ENCODE measurements around the gene GIPC2.

GIPC2 gene

DNA sequence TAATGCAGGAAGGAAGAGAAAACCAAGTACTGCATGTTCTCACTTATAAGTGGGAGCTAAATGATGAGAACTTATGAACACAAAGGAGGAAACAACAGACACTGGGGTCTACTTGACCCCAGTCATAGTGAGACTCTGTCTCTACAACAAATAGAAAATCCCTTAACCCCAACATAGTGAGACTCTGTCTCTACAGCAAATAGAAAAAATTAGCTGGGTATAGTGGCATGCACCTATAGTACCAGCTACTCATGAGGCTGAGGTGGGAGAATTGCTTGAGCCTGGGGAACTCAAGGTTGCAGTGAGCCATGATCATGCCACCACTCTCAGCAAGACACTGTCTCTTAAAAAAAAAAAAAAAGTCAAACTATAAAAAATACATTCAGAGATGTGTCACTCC lies 42.7 kb downstream of the GIPC2 start:
- Histone ChIP-seq H3K36me3 (no peaks in the 10 kb centered on the region), H3K4me3 (ENCODE audit: low read depth, low read length) (no peak overlapping the region), H3K27me3 (ENCODE audit: insufficient read depth, low read depth, severe bottlenecking) (no peaks in the 10 kb centered on the region), H3K9me3 (ENCODE audit: severe bottlenecking) (no peaks in the 10 kb centered on the region), H3K27ac (no peak overlapping the region)
- TF ChIP-seq, protein P1, sequence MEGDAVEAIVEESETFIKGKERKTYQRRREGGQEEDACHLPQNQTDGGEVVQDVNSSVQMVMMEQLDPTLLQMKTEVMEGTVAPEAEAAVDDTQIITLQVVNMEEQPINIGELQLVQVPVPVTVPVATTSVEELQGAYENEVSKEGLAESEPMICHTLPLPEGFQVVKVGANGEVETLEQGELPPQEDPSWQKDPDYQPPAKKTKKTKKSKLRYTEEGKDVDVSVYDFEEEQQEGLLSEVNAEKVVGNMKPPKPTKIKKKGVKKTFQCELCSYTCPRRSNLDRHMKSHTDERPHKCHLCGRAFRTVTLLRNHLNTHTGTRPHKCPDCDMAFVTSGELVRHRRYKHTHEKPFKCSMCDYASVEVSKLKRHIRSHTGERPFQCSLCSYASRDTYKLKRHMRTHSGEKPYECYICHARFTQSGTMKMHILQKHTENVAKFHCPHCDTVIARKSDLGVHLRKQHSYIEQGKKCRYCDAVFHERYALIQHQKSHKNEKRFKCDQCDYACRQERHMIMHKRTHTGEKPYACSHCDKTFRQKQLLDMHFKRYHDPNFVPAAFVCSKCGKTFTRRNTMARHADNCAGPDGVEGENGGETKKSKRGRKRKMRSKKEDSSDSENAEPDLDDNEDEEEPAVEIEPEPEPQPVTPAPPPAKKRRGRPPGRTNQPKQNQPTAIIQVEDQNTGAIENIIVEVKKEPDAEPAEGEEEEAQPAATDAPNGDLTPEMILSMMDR (IDR thresholded peaks at IDR 0.05; ENCODE audit: low read depth, low read length): no peak
- no peak for DNase-seq

GRCh38 chr1:78089010-78089409 lies 43.2 kb downstream of the GIPC2 start:
- TF ChIP-seq, protein P1 (IDR thresholded peaks at IDR 0.05; ENCODE audit: low read depth, low read length): no peak
- H3K36me3 ChIP-seq: no peaks in the 10 kb centered on the region
- H3K9me3 ChIP-seq (ENCODE audit: severe bottlenecking): no peaks in the 10 kb centered on the region
- H3K27ac ChIP-seq: no peak overlapping the region
- H3K4me3 ChIP-seq (ENCODE audit: low read depth, low read length): no peak overlapping the region
- no peaks in the 10 kb centered on the region for H3K27me3 ChIP-seq (ENCODE audit: insufficient read depth, low read depth, severe bottlenecking)
- no peak for DNase-seq

DNA sequence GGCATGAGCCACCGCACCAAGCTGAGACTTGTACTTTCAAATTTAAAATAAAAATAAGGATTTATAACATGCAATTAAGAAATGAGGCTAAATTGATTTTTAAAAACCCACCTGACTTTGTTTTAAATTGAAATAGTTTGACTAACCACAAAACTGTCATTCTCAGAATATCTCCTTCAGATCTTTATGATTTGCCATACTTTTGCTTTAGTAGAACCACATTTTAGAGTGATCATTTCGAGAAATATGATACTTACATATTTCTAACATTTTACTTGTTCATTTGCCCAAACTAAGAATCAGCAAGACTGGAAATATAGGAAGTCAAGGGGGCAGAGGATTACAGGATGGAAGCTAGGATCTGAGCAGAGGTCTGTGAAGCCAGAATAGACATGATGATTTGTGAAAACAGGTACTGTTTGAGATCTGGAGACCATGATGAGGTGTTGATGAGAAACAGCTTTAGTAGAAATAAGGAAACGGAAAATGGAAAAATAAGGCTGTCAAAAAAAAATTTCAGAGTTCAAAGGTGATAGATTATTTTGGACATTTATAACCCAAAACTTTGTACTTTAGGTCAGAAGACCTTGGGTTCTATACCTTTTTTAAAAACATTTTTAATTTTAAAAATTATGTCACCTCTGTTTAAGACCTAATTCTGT lies 44.8 kb downstream of the GIPC2 start:
- Histone ChIP-seq H3K36me3 (no peaks in the 10 kb centered on the region), H3K27me3 (ENCODE audit: insufficient read depth, low read depth, severe bottlenecking) (no peaks in the 10 kb centered on the region), H3K27ac (no peak overlapping the region), H3K9me3 (ENCODE audit: severe bottlenecking) (no peaks in the 10 kb centered on the region), H3K4me3 (ENCODE audit: low read depth, low read length) (no peak overlapping the region)
- TF ChIP-seq, protein P1 (IDR thresholded peaks at IDR 0.05; ENCODE audit: low read depth, low read length): no peak
- DNase-seq: no peak

DNA sequence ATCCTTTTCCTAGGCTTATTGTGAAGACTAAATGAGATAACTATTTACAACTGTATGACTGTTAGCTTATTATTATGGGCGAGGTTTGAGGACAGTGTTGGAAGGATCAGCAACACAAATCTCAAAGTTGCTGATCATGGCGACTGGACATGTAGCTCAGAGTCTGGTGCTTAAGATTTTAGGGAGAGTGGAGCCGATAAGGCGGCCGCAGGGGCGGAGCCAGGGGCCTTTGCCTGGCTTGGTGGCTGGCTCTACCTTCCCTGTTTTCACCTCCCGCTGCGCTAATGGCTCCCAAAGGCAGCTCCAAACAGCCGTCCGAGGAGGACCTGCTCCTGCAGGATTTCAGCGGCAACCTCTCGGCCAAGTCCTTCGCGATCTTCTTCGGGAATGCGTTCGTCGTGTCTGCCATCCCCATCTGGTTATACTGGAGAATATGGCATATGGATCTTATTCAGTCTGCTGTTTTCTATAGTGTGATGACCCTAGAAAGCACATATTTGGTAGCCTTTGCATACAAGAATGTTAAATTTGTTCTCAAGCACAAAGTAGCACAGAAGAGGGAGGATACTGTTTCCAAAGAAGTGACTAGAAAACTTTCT lies 45.5 kb downstream of the GIPC2 start:
- TF ChIP-seq, protein P1 (IDR thresholded peaks at IDR 0.05; ENCODE audit: low read depth, low read length): no peak
- Histone ChIP-seq H3K9me3 (ENCODE audit: severe bottlenecking) (no peaks in the 10 kb centered on the region), H3K27ac (no peak overlapping the region), H3K36me3 (no peaks in the 10 kb centered on the region), H3K4me3 (ENCODE audit: low read depth, low read length) (no peak overlapping the region), H3K27me3 (ENCODE audit: insufficient read depth, low read depth, severe bottlenecking) (no peaks in the 10 kb centered on the region)
- DNase-seq: no peak

DNA sequence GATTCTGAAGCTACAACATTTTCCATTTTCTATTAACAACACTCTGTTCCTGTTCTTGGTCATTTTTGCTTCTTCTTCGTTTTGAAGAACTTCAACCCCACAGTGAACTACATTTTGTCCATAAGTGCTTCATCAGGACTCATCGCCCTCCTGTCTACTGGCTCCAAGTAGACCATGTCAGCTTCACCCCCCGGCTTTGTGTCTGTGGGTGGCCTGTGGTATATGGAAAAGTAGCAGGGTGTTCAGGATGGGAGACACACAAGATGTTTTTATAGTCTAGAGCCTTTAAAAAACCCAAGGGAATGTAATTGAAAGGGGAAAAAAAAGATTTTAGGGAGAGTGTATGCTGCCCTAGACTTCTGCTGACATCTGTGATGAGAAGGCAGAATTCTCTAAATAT lies 46.1 kb downstream of the GIPC2 start:
- no peak for DNase-seq
- no peak overlapping the region for H3K27ac ChIP-seq

More for the DNA sequence above, 46.1 kb downstream of the GIPC2 start:
- H3K4me3 ChIP-seq (ENCODE audit: low read depth, low read length): no peak overlapping the region
- H3K36me3 ChIP-seq: no peaks in the 10 kb centered on the region
- no peaks in the 10 kb centered on the region for H3K9me3 ChIP-seq (ENCODE audit: severe bottlenecking)
- TF ChIP-seq, protein P1 (IDR thresholded peaks at IDR 0.05; ENCODE audit: low read depth, low read length): no peak
- no peaks in the 10 kb centered on the region for H3K27me3 ChIP-seq (ENCODE audit: insufficient read depth, low read depth, severe bottlenecking)

All from WERI-Rb-1 (cell line).